Spleen (tissue), 7 donors: ENCODE data around the gene KMT2E.

ENCODE experiments used
- POLR2A ChIP-seq, 3 donors: fragments of 450-650 bp; IDR thresholded peaks; one replicate each; pipeline ENCODE4 v1.5.1; 2017; ENCODE audit warnings: antibody characterized with exemption in 3 of 3, mild to moderate bottlenecking in 1 of 3
- POLR2AphosphoS5 ChIP-seq, 3 donors: sonication (generic); formaldehyde crosslinking; IDR thresholded peaks; one replicate each; pipeline ENCODE4 v1.5.1; 2017; ENCODE audit warnings: antibody characterized with exemption in 3 of 3
- TF ChIP-seq, protein P1 (sequence below), 11 experiments: fragments of 200-600 bp in 7 of 11; fragments of 450-650 bp in 4 of 11; sonication (generic) in 4 of 11; IDR thresholded peaks in 8 of 11; conservative IDR thresholded peaks in 3 of 11; 1 replicate in 7 of 11; 2 replicates in 4 of 11; pipeline versions ENCODE4 v1.4.0 to v1.8.0; 2016 to 2021; ENCODE audit warnings: antibody characterized with exemption in 11 of 11, inconsistent platforms in 4 of 11, mild to moderate bottlenecking in 1 of 11
- donor health status: DM: no; HTN: no; CAD: no; lungs with moderate emphysema.
- donor health status: DM: no; HTN: no; CAD: no.
- donor health status: DM: no; HTN: no; CAD: no.

- TF ChIP-seq, protein P1, sequence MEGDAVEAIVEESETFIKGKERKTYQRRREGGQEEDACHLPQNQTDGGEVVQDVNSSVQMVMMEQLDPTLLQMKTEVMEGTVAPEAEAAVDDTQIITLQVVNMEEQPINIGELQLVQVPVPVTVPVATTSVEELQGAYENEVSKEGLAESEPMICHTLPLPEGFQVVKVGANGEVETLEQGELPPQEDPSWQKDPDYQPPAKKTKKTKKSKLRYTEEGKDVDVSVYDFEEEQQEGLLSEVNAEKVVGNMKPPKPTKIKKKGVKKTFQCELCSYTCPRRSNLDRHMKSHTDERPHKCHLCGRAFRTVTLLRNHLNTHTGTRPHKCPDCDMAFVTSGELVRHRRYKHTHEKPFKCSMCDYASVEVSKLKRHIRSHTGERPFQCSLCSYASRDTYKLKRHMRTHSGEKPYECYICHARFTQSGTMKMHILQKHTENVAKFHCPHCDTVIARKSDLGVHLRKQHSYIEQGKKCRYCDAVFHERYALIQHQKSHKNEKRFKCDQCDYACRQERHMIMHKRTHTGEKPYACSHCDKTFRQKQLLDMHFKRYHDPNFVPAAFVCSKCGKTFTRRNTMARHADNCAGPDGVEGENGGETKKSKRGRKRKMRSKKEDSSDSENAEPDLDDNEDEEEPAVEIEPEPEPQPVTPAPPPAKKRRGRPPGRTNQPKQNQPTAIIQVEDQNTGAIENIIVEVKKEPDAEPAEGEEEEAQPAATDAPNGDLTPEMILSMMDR (IDR thresholded peaks at IDR 0.05 in 8 of 11, conservative IDR thresholded peaks at IDR 0.05 in 3 of 11), result no peak
- TF ChIP-seq POLR2A (IDR thresholded peaks at IDR 0.05) (no peak), POLR2AphosphoS5 (IDR thresholded peaks at IDR 0.05) (no peak)
These were observed 93.5 kb downstream of the KMT2E start for GRCh38 chr7:105107458-105107857.
